CD4-positive, alpha-beta memory T cell (primary cell): ENCODE results near the gene CRKL. TPM values are rescaled to one million over a fixed set of nuclear protein-coding genes. Genes with fewer than 3 reads are reported as not detected.

Experiments used
- CTCF ChIA-PET: fragments of 350-600 bp; sonication (Branson Sonifier 250); formaldehyde crosslinking; loops from one replicate; lab custom pipeline; 2021; ENCODE audit warnings: inconsistent platforms; ENCODE audit not compliant: partially characterized antibody; lab: Charles Lee
- POLR2A ChIA-PET: fragments of 350-600 bp; sonication (Branson Sonifier 250); formaldehyde crosslinking; loops from one replicate; lab custom pipeline; 2021; ENCODE audit not compliant: partially characterized antibody; lab: Charles Lee
- DNase-seq, 5 donors: peaks; one replicate each; pipeline versions ENCODE4 v3.0.0 to v3.0.0-alpha.2; 2020 to 2022; ENCODE audit warnings: mixed read lengths in 1 of 5
- H3K27ac ChIP-seq: one replicate; pipeline ENCODE4 v1.7.0; 2013; ENCODE audit warnings: low read depth, low read length
- H3K27me3 ChIP-seq: 2 replicates; pipeline ENCODE4 v1.7.0; 2013; ENCODE audit warnings: mild to moderate bottlenecking, low read length, moderate library complexity; ENCODE audit not compliant: insufficient read depth
- H3K36me3 ChIP-seq: 2 replicates; pipeline ENCODE4 v1.7.0; 2013; ENCODE audit warnings: mild to moderate bottlenecking, low read length, moderate library complexity; ENCODE audit not compliant: insufficient read depth
- H3K4me1 ChIP-seq: 2 replicates; pipeline ENCODE4 v1.7.0; 2013; ENCODE audit warnings: mild to moderate bottlenecking, low read length, moderate library complexity; ENCODE audit not compliant: insufficient read depth
- H3K4me3 ChIP-seq, 2 donors: one replicate each; pipeline ENCODE4 v1.7.0; 2013; ENCODE audit warnings: low read length in 2 of 2, mild to moderate bottlenecking in 1 of 2
- H3K9me3 ChIP-seq, 2 donors: one replicate each; pipeline ENCODE4 v1.7.0; 2013; ENCODE audit warnings: low read length in 2 of 2, control low read depth in 1 of 2; ENCODE audit not compliant: control insufficient read depth in 1 of 2
- H3K27ac Mint-ChIP-seq, 7 donors: one replicate each; pipeline ENCODE4 v1.8.0; 2020 to 2021; ENCODE audit warnings: mixed read lengths in 7 of 7, mild to moderate bottlenecking in 6 of 7, inconsistent platforms in 3 of 7, moderate library complexity in 3 of 7
- H3K27me3 Mint-ChIP-seq, 2 donors: one replicate each; pipeline ENCODE4 v1.8.0; 2020 to 2021; ENCODE audit warnings: mixed read lengths in 2 of 2
- H3K36me3 Mint-ChIP-seq, 2 donors: one replicate each; pipeline ENCODE4 v1.8.0; 2020 to 2021; ENCODE audit warnings: mixed read lengths in 2 of 2, inconsistent platforms in 1 of 2, mild to moderate bottlenecking in 1 of 2
- H3K4me1 Mint-ChIP-seq, 4 donors: one replicate each; pipeline ENCODE4 v1.8.0; 2020 to 2021; ENCODE audit warnings: mixed read lengths in 4 of 4, mild to moderate bottlenecking in 1 of 4
- H3K4me3 Mint-ChIP-seq, 8 donors: one replicate each; pipeline ENCODE4 v1.8.0; 2020 to 2021; ENCODE audit warnings: mixed read lengths in 8 of 8, mild to moderate bottlenecking in 7 of 8, moderate library complexity in 6 of 8, inconsistent platforms in 3 of 8
- H3K9me3 Mint-ChIP-seq, 8 donors: one replicate each; pipeline ENCODE4 v1.8.0; 2020 to 2021; ENCODE audit warnings: mixed read lengths in 8 of 8, mild to moderate bottlenecking in 5 of 8, inconsistent platforms in 3 of 8, moderate library complexity in 1 of 8
- intact Hi-C: fragments of 100-400 bp; cut with micrococcal nuclease; formaldehyde crosslinking; loops from one replicate; pipeline ENCODE4 v1.15.1; 2023
- polyA plus RNA-seq, 2 donors: library from polyadenylated mRNA; unstranded; fragments of 300-500 nt; fragmentation: Illumina TruSeq; gene quantifications; one replicate each; pipeline ENCODE4 v1.2.3, GENCODE V29; 2021
- total RNA-seq, 2 experiments: library from RNA; stranded (reverse); gene quantifications; one replicate each; pipeline ENCODE4 v1.2.3, GENCODE V29; 2021

CRKL gene
- total and polyA plus RNA-seq, 4 experiments from 2014 or later, result 39.9 to 86.5 (median 68.2) TPM

DNA sequence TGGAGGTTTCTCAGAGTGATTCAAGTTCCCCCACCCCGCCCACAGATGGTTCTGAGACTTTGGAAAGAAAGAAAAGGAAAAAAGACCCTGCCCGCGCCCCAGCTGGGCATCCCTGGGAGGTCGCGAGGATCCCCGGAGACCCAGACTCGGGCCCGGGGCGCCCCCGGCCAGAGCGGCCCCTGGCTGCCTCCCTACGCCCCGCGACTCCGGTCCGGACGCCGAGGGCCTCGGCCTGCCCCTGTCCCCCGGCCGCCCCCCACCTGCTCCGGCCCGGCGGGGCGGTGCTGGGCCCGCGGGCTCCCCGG lies 47.5 kb downstream of the CRKL start:
- peak overlapping the region; percentile 74 to 84 (median 80) for H3K4me3 Mint-ChIP-seq
- intact Hi-C loops, result no loop called here
- ChIA-PET POLR2A (interaction anchor here (0.9 kb wide), 1 partner anchor 38 kb away, joined by 4 read pairs; the partner anchor contains the start of gene THAP7), CTCF (no interaction called here)
- peaks cover 9 to 10% of the 10 kb centered on the region in 2 donors for H3K27me3 Mint-ChIP-seq
- Histone ChIP-seq H3K36me3 (no peaks in the 10 kb centered on the region), H3K4me3 (no peak overlapping the region), H3K27ac (no peak overlapping the region), H3K9me3 (no peaks in the 10 kb centered on the region), H3K27me3 (no peaks in the 10 kb centered on the region), H3K4me1 (peaks cover 10% of the 10 kb centered on the region)
- H3K27ac Mint-ChIP-seq, result peak overlapping the region in 3 of 7 donors; percentile 62 to 78 (median 63)
- H3K9me3 Mint-ChIP-seq, result no peaks in the 10 kb centered on the region
- no peak for DNase-seq
- H3K4me1 Mint-ChIP-seq, result peaks cover 9 to 19% (median 13%) of the 10 kb centered on the region in 4 donors
- no peaks in the 10 kb centered on the region for H3K36me3 Mint-ChIP-seq

DNA sequence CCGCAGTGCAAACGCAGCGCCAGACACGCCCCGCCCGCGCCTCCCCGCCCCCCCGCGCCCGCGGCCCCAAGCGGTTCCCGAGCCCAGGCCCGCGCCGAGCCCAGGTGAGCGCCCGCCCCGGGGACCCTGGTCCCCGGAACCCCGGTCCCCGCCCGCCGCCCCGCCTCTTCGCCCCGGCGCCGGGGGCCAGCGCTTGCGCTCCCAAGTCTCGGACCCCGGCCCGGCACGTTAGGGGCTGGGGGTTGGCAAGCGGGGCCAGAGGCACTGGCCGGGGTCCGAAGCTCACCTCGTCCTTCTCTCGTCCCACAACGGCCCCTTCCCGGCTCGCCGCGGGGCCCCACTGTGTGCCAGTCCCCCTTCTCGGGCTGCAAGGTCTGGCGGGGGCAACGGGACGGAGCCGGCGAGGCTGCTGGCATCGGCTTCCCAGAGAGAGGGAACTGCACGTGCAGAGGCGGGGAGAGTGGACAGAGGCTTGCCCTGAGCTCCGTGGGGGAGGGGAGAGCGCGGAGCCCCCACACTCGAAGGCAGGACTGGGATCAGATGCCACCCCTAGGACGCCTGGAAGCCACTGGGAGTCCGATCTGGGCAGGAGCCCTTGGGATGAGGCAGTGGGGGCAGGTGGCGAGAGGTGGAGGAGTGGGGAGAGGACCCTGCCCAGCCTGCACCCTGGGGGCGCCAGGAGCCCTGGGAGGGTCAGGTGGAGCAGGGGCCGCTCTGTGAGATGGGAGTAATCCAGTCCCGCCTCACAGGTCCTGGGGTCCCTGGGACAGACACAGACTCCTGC lies 48.1 kb downstream of the CRKL start:
- H3K4me3 ChIP-seq, result no peak overlapping the region
- peak overlapping the region in 7 of 8 donors; percentile 8 to 61 (median 50) for H3K4me3 Mint-ChIP-seq
- DNase-seq, result no peak
- no peak overlapping the region for H3K27ac ChIP-seq
- no peak overlapping the region for H3K27ac Mint-ChIP-seq
- ChIA-PET POLR2A (interaction anchor here (0.9 kb wide), 1 partner anchor 37 kb away, joined by 4 read pairs; the partner anchor contains the start of gene THAP7), CTCF (no interaction called here)
- H3K4me1 Mint-ChIP-seq, result peaks cover 8 to 19% (median 13%) of the 10 kb centered on the region in 4 donors
- no peaks in the 10 kb centered on the region for H3K9me3 ChIP-seq
- intact Hi-C loops, result no loop called here
- no peaks in the 10 kb centered on the region for H3K9me3 Mint-ChIP-seq
- peaks cover 10% of the 10 kb centered on the region for H3K4me1 ChIP-seq
- no peaks in the 10 kb centered on the region for H3K27me3 ChIP-seq
- peaks cover 6 to 7% of the 10 kb centered on the region in 2 donors for H3K27me3 Mint-ChIP-seq
- H3K36me3 ChIP-seq, result no peaks in the 10 kb centered on the region
- H3K36me3 Mint-ChIP-seq, result no peaks in the 10 kb centered on the region

DNA sequence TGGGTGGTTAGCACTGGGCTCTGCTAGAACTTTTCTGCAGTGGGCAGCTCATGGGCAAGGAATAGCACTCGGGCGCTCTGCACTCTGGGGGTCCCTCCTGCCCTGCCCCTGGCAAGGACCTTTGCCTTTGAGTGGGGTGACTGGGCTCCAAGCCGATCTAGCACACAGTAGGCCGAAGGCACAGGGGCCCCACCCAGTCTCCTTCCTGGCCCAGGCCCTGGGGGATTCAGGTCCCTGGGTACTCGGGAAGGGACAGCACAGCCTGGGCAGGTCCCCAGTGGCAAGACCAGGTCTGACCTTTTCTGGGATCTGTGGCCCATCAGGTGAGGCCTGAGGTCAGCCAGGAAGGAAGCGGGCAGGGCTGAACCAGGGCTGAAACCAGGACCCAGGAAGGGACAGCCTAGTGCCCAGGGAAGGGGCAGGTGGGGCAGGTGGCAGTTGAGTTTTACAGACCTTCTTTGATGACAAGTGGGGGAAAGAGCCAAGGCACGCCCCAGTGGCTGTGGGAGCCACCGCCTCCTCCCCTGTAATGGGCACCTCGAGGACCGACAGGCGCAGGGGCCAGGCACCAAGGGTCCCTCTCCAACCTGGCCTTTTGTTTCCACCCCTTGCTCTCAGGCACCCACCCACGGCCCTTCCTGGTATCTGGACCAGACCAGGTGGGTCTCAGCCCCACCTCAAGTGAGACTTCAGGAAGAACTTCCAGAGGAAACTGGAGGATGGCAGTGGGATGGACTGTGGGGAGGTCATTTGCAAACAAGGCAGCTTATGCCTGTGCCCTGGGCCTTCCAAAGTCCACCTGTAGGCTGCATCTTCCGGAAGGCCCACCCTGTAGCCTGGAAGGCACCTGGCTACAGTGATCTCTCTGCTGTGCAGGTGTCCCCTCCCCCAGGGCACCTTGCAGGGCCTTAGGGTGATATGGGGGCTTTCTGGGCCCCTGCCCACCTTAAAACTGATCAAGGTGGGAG lies 49.0 kb downstream of the CRKL start:
- Histone ChIP-seq H3K4me3 (no peak overlapping the region), H3K27me3 (no peaks in the 10 kb centered on the region), H3K27ac (no peak overlapping the region), H3K9me3 (no peaks in the 10 kb centered on the region), H3K4me1 (peaks cover 10% of the 10 kb centered on the region), H3K36me3 (no peaks in the 10 kb centered on the region)
- intact Hi-C loops, result no loop called here
- POLR2A ChIA-PET, result no interaction called here
- Mint-ChIP-seq H3K36me3 (no peaks in the 10 kb centered on the region), H3K4me3 (peak overlapping the region in 7 of 8 donors; percentile 3 to 61 (median 50)), H3K4me1 (peaks cover 7 to 19% (median 13%) of the 10 kb centered on the region in 4 donors), H3K27me3 (peaks cover 3 to 5% of the 10 kb centered on the region in 2 donors), H3K27ac (no peak overlapping the region), H3K9me3 (no peaks in the 10 kb centered on the region)
- CTCF ChIA-PET, result interaction anchor here (1.6 kb wide), 1 partner anchor 9 kb away, joined by 3 read pairs; no protein-coding TSS in a partner anchor
- no peak for DNase-seq

DNA sequence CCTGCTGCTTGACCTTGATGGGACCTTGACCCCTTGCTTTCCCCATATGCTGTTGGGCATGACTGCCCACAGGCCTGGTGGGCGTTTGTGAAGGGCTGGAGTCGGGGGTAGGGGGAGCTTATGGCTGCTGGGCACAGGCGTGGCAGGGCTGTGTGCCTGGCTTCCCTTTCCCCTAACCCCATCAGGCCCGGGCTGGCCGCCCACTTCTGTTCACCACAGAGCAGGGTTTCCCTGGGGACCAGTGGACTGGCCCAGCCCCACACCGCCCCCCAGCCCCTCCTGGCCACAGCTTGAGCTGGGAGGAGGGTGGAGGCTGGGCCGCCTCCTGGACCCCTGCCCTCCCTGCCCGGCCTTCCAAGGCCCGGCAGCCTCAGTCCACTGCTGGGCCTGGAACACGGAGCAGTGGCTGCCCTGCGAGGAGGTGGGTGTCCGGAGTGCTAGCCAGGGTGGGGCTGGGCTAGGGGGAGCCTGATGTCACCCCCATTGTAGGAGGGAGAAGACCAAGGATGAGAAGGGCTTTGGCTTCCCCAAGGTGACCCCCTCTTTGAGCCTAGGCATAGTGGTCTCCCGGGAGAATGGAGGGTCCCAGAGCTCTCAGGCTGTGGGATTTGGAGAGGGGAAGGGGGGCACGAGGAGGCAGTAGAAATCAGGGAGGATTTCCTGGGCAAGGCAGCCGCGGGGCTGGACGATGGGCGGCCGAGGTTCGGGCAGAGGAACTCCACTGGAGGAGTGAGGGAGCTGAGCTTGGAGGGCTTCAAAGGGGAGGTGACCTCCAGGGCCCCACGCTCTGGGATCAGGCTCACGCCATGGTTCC lies 49.9 kb downstream of the CRKL start, which contains the start of gene AIFM3:
AIFM3 (plus strand) TSS at position 373 of the 814 bp plus-strand sequence. CDS start 690 bp downstream, outside the sequence.
- peaks cover 10% of the 10 kb centered on the region for H3K4me1 ChIP-seq
- no peaks in the 10 kb centered on the region for H3K36me3 ChIP-seq
- intact Hi-C loops, result no loop called here

DNA sequence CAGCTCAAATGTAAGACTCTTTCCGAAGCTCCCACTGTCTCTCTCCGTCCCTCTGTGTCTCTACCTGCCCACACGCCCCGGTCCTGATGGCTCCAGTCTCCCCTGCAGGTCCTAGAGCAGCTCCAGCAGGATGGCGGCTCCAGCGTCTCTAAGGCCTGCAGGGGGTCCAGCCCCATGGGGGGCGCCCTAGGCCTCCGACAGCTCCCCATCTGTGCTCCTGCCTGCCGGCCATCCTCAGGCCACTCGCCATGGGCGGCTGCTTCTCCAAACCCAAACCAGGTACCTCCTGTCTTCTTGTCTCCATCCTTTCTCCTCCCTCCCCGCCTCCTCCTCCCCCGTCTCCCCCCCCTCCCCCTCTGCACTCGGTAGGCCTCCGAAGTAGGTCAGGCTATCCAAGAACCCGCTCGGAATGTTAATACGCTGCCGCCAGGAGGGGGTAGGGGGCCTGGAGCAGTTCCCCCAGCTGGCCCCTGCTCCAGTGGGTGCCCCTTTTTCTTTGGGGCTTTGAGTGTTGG lies 50.5 kb downstream of the CRKL start:
- no peak for DNase-seq
- Mint-ChIP-seq H3K27me3 (peaks cover 0 to 3% of the 10 kb centered on the region in 2 donors), H3K36me3 (no peaks in the 10 kb centered on the region), H3K9me3 (no peaks in the 10 kb centered on the region), H3K4me3 (no peak overlapping the region), H3K4me1 (peaks cover 7 to 13% (median 10%) of the 10 kb centered on the region in 4 donors), H3K27ac (peak overlapping the region in 1 of 7 donors; percentile 77)
- H3K4me1 ChIP-seq, result peaks cover 10% of the 10 kb centered on the region
- CTCF ChIA-PET, result interaction anchor here (1.6 kb wide), 1 partner anchor 10 kb away, joined by 3 read pairs; no protein-coding TSS in a partner anchor
- no peaks in the 10 kb centered on the region for H3K9me3 ChIP-seq
- no peak overlapping the region for H3K27ac ChIP-seq
- H3K4me3 ChIP-seq, result no peak overlapping the region
- POLR2A ChIA-PET, result no interaction called here
- H3K36me3 ChIP-seq, result no peaks in the 10 kb centered on the region
- no peaks in the 10 kb centered on the region for H3K27me3 ChIP-seq
- intact Hi-C loops, result no loop called here

More for the DNA sequence above, 49.9 kb downstream of the CRKL start, which contains the start of gene AIFM3:
- Histone ChIP-seq H3K27me3 (no peaks in the 10 kb centered on the region), H3K4me3 (no peak within 1 kb of the TSS), H3K27ac (no peak within 1 kb of the TSS), H3K9me3 (no peaks in the 10 kb centered on the region)
- H3K27me3 Mint-ChIP-seq, result peaks cover 0 to 3% of the 10 kb centered on the region in 2 donors
- peaks cover 7 to 13% (median 10%) of the 10 kb centered on the region in 4 donors for H3K4me1 Mint-ChIP-seq
- CTCF ChIA-PET, result interaction anchor here (1.6 kb wide), 1 partner anchor 9 kb away, joined by 3 read pairs; no protein-coding TSS in a partner anchor
- POLR2A ChIA-PET, result no interaction called here
- peak within 1 kb of the TSS in 1 of 7 donors; percentile 77 for H3K27ac Mint-ChIP-seq
- peak within 1 kb of the TSS in 1 of 8 donors; percentile 20 for H3K4me3 Mint-ChIP-seq
- H3K9me3 Mint-ChIP-seq, result no peaks in the 10 kb centered on the region
- no peaks in the 10 kb centered on the region for H3K36me3 Mint-ChIP-seq
- no peak for DNase-seq

DNA sequence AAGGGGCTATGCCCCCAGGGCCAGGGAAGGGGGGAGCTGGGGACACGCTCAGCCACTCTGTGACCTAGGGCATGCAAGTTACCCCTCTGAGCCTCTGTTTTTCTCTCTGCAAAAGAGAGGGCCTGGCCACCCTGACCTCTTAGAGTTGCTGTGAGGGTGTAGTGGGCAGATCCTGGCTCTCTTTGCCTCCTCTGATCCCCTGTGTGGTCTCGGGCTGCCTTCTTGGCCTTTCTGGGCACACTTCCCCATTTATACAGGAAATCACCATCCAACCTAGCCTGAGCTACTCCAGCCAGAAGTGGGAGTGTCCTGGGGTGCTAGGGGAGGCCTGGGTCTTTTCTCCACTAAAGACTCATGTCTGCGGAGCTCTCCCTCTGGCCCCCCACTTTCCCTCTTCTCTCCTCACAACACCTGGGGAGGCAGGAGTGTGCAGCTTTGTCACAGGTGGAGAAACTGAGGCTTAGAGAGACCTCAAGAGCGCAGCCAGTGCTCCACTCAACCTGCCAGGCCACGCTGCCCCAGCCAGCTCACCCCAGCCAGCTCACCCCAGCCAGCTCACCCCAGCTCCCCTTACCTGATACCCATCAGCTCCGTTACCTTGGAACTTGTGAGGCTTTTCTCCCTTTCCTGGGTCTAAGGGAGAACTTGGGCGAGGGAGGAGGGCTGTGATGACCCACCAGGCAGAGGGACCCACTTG lies 51.2 kb downstream of the CRKL start:
- intact Hi-C loops, result no loop called here
- peaks cover 0 to 3% of the 10 kb centered on the region in 2 donors for H3K27me3 Mint-ChIP-seq
- no peak overlapping the region for H3K4me3 ChIP-seq
- H3K27ac ChIP-seq, result no peak overlapping the region
- H3K4me1 ChIP-seq, result peaks cover 10% of the 10 kb centered on the region
- no peaks in the 10 kb centered on the region for H3K36me3 Mint-ChIP-seq
- ChIA-PET POLR2A (no interaction called here), CTCF (interaction anchor here (1.6 kb wide), 1 partner anchor 11 kb away, joined by 3 read pairs; no protein-coding TSS in a partner anchor)
- H3K27ac Mint-ChIP-seq, result peak overlapping the region in 1 of 7 donors; percentile 18
- H3K4me1 Mint-ChIP-seq, result peaks cover 7 to 13% (median 9%) of the 10 kb centered on the region in 4 donors
- DNase-seq, result no peak
- H3K27me3 ChIP-seq, result no peaks in the 10 kb centered on the region
- no peaks in the 10 kb centered on the region for H3K9me3 ChIP-seq
- no peaks in the 10 kb centered on the region for H3K9me3 Mint-ChIP-seq
- H3K4me3 Mint-ChIP-seq, result no peak overlapping the region
- no peaks in the 10 kb centered on the region for H3K36me3 ChIP-seq
